RWPE2 (cell line): Measurements from ENCODE around the gene WNT11.

Experiments used
- ATAC-seq: fragments of 200-7000 bp; cut with Tn5 transposase; 3 replicates; pipeline ENCODE4 v1.9.1; 2021; ENCODE audit warnings: low read depth
- DNase-seq: peaks from one replicate; pipeline ENCODE4 v3.0.0-alpha.2; 2020; ENCODE audit warnings: low spot score
- H3K27ac ChIP-seq: fragments of 450-650 bp; 2 replicates; pipeline ENCODE4 v1.5.1; 2017; ENCODE audit warnings: mild to moderate bottlenecking; ENCODE audit not compliant: poor library complexity, severe bottlenecking
- H3K27me3 ChIP-seq: fragments of 250-450 bp; sonication (Bioruptor Pico); 2 replicates; pipeline ENCODE4 v1.5.1; 2021; ENCODE audit warnings: mild to moderate bottlenecking, moderate library complexity; ENCODE audit not compliant: insufficient read depth, poor library complexity, severe bottlenecking
- H3K36me3 ChIP-seq: fragments of 250-450 bp; sonication (Bioruptor Pico); 2 replicates; pipeline ENCODE4 v1.5.1; 2020; ENCODE audit warnings: low read depth, mild to moderate bottlenecking, moderate library complexity
- H3K4me1 ChIP-seq: fragments of 250-450 bp; sonication (Bioruptor Pico); 2 replicates; pipeline ENCODE4 v1.5.1; 2021; ENCODE audit warnings: mild to moderate bottlenecking, moderate library complexity; ENCODE audit not compliant: insufficient read depth, poor library complexity, severe bottlenecking
- H3K4me3 ChIP-seq: fragments of 250-450 bp; sonication (Bioruptor Pico); 2 replicates; pipeline ENCODE4 v1.5.1; 2021; ENCODE audit warnings: mild to moderate bottlenecking, moderate library complexity; ENCODE audit not compliant: severe bottlenecking
- H3K9me3 ChIP-seq: fragments of 250-450 bp; sonication (Bioruptor Pico); 2 replicates; pipeline ENCODE4 v1.5.1; 2021; ENCODE audit warnings: mild to moderate bottlenecking, moderate library complexity; ENCODE audit not compliant: severe bottlenecking
- CTCF ChIP-seq: fragments of 450-650 bp; IDR thresholded peaks from one replicate; pipeline ENCODE4 v1.5.1; 2017; ENCODE audit warnings: mild to moderate bottlenecking, moderate library complexity; ENCODE audit not compliant: poor library complexity, severe bottlenecking

The WNT11 gene

GRCh38 chr11:76206327-76207081 is at the start of gene WNT11:
TSS of gene WNT11 (minus strand) at chr11:76206502. CDS start at chr11:76206407, 95 bp downstream.
- H3K4me1 ChIP-seq, result peaks cover 2% of the 10 kb centered on the region
- H3K36me3 ChIP-seq, result no peaks in the 10 kb centered on the region
- H3K27me3 ChIP-seq, result peaks cover 56% of the 10 kb centered on the region
- DNase-seq, result no peak
- TF ChIP-seq CTCF, result no peak
- ATAC-seq, result peak; percentile 9; the same call in 2 of the 3 replicates
- no peak within 1 kb of the TSS for H3K27ac ChIP-seq
- H3K4me3 ChIP-seq, result peak within 1 kb of the TSS; percentile 35
- H3K9me3 ChIP-seq, result no peaks in the 10 kb centered on the region

GRCh38 chr11:76253416-76253815 is 47.1 kb upstream of the WNT11 start:
- no peaks in the 10 kb centered on the region for H3K9me3 ChIP-seq
- TF ChIP-seq CTCF, result no peak
- H3K27ac ChIP-seq, result no peak overlapping the region
- ATAC-seq (no peak), DNase-seq (no peak)
- H3K27me3 ChIP-seq, result no peaks in the 10 kb centered on the region
- no peaks in the 10 kb centered on the region for H3K36me3 ChIP-seq
- H3K4me1 ChIP-seq, result no peaks in the 10 kb centered on the region
- no peak overlapping the region for H3K4me3 ChIP-seq

- Histone ChIP-seq H3K9me3 (no peaks in the 10 kb centered on the region), H3K4me3 (no peak overlapping the region), H3K27ac (no peak overlapping the region), H3K36me3 (no peaks in the 10 kb centered on the region), H3K27me3 (no peaks in the 10 kb centered on the region), H3K4me1 (no peaks in the 10 kb centered on the region)
- no peak for ATAC-seq
- DNase-seq, result no peak
- no peak for TF ChIP-seq CTCF
Measured at GRCh38 chr11:76252631-76253070, 46.3 kb upstream of the WNT11 start.

- TF ChIP-seq CTCF, result no peak
- Histone ChIP-seq H3K27ac (no peak overlapping the region), H3K36me3 (no peaks in the 10 kb centered on the region), H3K4me1 (no peaks in the 10 kb centered on the region), H3K27me3 (no peaks in the 10 kb centered on the region), H3K4me3 (no peak overlapping the region), H3K9me3 (no peaks in the 10 kb centered on the region)
- no peak for DNase-seq
- ATAC-seq, result no peak
Measured at GRCh38 chr11:76251576-76251975, 45.3 kb upstream of the WNT11 start.

GRCh38 chr11:76251226-76251575 is 44.9 kb upstream of the WNT11 start:
- Histone ChIP-seq H3K27ac (no peak overlapping the region), H3K27me3 (no peaks in the 10 kb centered on the region), H3K9me3 (no peaks in the 10 kb centered on the region), H3K4me1 (no peaks in the 10 kb centered on the region), H3K36me3 (no peaks in the 10 kb centered on the region), H3K4me3 (no peak overlapping the region)
- TF ChIP-seq CTCF, result no peak
- DNase-seq, result no peak
- ATAC-seq, result no peak
